Left colon (tissue), 2 donors: ENCODE data around the gene RNF146. TPM values are rescaled to one million over a fixed set of nuclear protein-coding genes. Genes with fewer than 3 reads are reported as not detected.

Experiments used
- ATAC-seq: fragments of 200-7000 bp; cut with Tn5 transposase; one replicate; pipeline ENCODE4 v1.9.1; 2020; ENCODE audit warnings: mild to moderate bottlenecking, moderate library complexity
- DNase-seq, 2 donors: peaks; one replicate each; pipeline ENCODE4 v3.0.0-alpha.2; 2020
- intact Hi-C, 2 donors: fragments of 100-400 bp; cut with DNase I in 1 of 2; cut with micrococcal nuclease in 1 of 2; formaldehyde crosslinking; loops; one replicate each; pipeline versions ENCODE4 v1.11.2 to v1.14.0; 2022; cut with DNase I, micrococcal nuclease
- total RNA-seq, 2 donors: library from RNA; stranded (reverse); fragmentation: NEBNext Ultra II Directional; extraction: Animal tissue kit (Norgen Biotek cat#: 25700); gene quantifications; one replicate each; pipeline ENCODE4 v1.2.1, GENCODE V29; 2021
- donor health status: DM: no; HTN: no; CAD: no.
- donor health status: DM: yes; HTN: yes; CAD: no.

Gene RNF146
- total RNA-seq, 2 donors from 2014 or later: 24.5 to 26.7 TPM

GRCh38 chr6:127277878-127278843 is 11.5 kb downstream of the RNF146 start:
- ATAC-seq: no peak
- DNase-seq: no peak
- intact Hi-C loops: no loop called here

DNA sequence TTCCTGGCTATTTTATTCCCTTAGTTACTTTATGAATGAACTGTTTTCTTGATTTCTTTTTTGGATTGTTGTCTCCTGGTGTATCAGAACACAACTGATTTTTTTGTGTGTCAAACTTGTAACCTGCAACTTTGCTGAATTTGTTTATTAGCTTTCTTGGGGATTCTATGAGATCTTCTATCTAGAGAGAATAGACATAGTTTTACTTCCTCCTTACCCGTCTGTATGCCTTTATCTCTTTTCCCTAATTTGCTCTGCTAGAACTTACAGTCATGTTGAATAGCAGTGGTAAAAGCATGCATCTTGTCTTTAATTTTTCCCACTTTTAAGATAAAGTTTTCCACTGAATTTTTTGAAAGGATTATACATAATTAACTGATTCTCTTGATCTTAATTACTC is 13.2 kb downstream of the RNF146 start:
- intact Hi-C loops: no loop called here
- ATAC-seq: no peak
- no peak for DNase-seq

DNA sequence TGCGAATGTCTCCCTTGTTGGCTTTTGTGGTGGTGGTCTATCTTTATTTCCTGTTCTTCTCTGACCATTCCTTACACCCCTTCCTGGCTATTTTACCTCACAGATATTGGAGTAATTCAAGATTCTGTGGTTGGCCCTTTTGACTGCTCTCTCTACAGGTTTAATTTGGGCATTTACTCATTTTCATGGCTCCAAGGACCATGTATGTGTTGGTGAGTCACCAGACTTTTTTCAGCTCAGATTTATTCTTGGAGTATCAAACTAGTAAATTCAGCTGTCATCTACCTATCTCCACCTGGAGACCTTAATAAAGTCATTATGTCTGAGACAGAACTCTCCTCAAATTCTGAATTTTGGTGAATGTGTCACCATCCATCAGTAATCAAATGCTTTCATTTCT is 15.5 kb downstream of the RNF146 start:
- intact Hi-C loops: no loop called here
- DNase-seq: no peak
- ATAC-seq: no peak

DNA sequence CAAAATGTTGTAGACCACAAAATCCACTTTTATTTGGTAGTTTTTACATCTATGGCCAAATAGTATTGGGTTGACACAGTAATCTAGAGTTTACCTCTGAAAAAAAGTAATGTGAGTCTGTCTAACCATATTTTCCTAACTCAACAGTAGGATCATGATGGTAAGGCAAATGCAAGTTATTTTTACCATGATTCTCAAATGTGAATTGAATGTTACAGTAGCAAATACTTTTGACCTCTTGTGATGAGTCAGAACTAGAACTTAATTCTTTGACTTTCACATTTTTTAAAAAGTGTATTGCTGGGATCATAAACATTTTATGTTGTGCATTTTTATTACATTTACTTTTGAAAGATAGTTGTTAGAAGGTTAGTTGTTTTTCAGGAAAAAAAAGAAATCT is 22.0 kb downstream of the RNF146 start:
- ATAC-seq (no peak), DNase-seq (no peak)
- intact Hi-C loops: no loop called here

DNA sequence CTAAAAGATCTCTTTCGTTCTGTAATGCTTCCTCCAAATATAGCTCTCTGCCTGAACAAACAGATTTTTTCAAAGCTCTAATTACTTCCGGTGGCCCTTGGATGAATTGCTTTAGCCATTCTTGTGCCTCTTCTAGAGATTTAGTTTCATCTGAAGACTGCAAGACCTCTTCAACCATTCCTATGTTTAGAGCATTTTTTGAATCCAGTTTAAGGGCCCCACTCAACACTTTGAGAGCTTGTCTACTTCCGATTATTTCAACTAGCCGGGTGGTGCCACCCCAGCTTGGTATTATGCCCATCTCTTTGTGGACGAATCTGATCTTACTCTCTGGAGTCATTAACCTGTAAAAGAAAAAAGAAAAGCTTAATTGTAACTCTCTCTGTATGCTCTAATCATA is 23.3 kb downstream of the RNF146 start:
- DNase-seq (no peak), ATAC-seq (no peak)
- intact Hi-C loops: no loop called here

DNA sequence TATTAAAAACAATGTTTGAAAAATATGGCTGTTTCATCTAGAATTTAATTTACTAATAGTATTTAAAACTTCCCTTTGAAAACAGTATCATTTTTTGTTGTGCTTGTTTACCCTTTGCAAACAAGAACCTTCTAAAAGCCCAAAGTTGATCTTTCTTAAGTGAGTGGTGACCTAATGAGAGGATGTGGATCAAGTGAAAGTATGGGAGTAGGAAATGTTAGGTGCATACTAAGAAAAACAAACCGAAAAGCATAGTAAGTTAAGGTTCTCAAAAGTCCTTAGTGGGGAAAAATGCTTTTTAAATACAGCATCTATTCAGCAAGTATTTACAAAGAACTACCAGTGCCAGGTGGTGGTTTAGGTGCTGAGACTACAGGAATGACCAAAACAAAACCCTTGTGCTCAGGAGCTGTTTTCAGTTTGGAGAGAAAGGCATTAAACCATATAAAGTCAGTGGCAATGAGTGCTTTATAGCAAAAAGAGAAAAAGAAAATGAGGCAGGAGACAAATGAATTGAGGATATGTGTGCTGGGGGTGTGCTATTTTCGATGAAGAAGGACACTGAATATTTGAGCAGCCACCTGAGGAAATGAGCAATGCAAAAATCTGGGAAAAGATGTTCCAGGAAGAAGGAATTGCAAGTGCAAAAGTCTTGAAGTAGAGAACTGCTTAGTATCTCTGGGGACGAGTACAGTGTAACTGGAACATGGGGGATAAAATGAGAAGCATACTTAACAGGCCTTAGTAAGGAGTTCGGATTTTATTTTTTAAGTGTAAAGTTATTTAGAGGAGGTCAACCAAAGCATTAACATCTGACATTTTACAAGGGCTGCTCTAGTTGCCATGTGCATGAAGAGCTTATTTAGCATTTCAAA is 24.0 kb downstream of the RNF146 start:
- ATAC-seq (no peak), DNase-seq (no peak)

GRCh38 chr6:127291495-127291894 is 24.8 kb downstream of the RNF146 start:
- no peak for ATAC-seq
- intact Hi-C loops: no loop called here
- DNase-seq: no peak

More for the DNA sequence above, 24.0 kb downstream of the RNF146 start:
- intact Hi-C loops: no loop called here

GRCh38 chr6:127297502-127298070 is 30.9 kb downstream of the RNF146 start:
- intact Hi-C loops: no loop called here
- ATAC-seq (no peak), DNase-seq (no peak)

GRCh38 chr6:127298475-127298874 is 31.8 kb downstream of the RNF146 start:
- intact Hi-C loops: no loop called here
- ATAC-seq (no peak), DNase-seq (no peak)

GRCh38 chr6:127299522-127300240 is 33.0 kb downstream of the RNF146 start:
- intact Hi-C loops: loop anchor here in 1 of 2 donors (10.0 kb wide), 3 partner anchors 115 to 235 kb away; no protein-coding TSS in a partner anchor
- no peak for DNase-seq
- no peak for ATAC-seq

DNA sequence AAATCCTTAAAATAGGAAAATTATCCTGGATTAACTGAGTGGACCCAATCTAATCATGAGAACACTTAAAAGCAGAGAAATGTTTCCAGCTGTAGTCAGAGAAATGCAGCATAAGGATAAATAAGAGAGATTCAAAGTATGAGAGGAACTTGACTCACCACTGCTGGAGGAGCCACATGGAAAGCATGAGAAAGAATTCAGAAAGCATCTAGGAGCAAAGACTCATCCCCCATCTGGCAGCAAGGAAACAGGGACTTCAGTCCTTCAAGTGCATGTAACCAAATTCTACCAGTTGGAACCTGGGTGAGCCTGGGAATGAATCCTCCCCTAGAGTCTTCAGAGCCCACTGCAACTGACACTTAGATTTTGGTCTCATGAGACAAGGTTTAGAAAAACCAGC is 33.7 kb downstream of the RNF146 start:
- ATAC-seq (no peak), DNase-seq (no peak)
- intact Hi-C loops: loop anchor here in 1 of 2 donors (10.0 kb wide), 3 partner anchors 114 to 234 kb away; no protein-coding TSS in a partner anchor

- ATAC-seq (no peak), DNase-seq (no peak)
- intact Hi-C loops: loop anchor here in 1 of 2 donors (10.0 kb wide), 3 partner anchors 114 to 234 kb away; no protein-coding TSS in a partner anchor
Observed at GRCh38 chr6:127301199-127301700, 34.6 kb downstream of the RNF146 start.

- intact Hi-C loops: loop anchor here in 1 of 2 donors (10.0 kb wide), 3 partner anchors 112 to 232 kb away; no protein-coding TSS in a partner anchor
- peak in 1 of 2 donors; percentile 61 for DNase-seq
- ATAC-seq: peak; percentile 88
Observed at GRCh38 chr6:127302728-127303660, 36.3 kb downstream of the RNF146 start.

GRCh38 chr6:127303917-127304316 is 37.3 kb downstream of the RNF146 start:
- ATAC-seq: peak; percentile 21
- DNase-seq: no peak
- intact Hi-C loops: loop anchor here in 1 of 2 donors (10.0 kb wide), 3 partner anchors 111 to 231 kb away; no protein-coding TSS in a partner anchor

DNA sequence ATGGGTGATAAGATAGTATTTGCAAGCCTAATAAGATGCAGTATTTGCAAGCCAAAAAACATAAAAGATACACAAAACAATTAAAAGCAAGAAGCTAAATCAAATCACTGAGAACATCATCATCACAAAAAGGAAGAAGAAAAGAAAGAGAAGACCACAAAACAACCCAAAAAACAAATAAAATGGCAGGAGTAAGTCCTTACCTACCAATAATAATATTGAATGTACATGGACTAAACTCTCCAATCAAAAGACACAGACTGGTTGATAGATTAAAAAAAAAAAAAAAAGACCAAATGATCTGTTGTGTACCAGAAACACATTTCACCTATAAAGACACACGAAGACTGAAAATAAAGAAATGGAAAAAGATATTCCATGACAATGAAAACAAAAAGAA is 39.1 kb downstream of the RNF146 start:
- ATAC-seq (no peak), DNase-seq (no peak)
- intact Hi-C loops: loop anchor here in 1 of 2 donors (10.0 kb wide), 3 partner anchors 109 to 229 kb away; no protein-coding TSS in a partner anchor

GRCh38 chr6:127317388-127318128 is 50.9 kb downstream of the RNF146 start:
- DNase-seq: no peak
- ATAC-seq: no peak
- intact Hi-C loops: no loop called here
